K562 (cell line): ENCODE results near the gene TASP1. TPM values are rescaled to one million over a fixed set of nuclear protein-coding genes. Genes with fewer than 3 reads are reported as not detected.
A peak's percentile ranks its signal among the peaks of the same experiment; 100 is the strongest.

Experiments used
- BMI1 ChIP-seq: fragments of 150-350 bp; IDR thresholded peaks from 2 replicates; pipeline ENCODE4 v1.6.1; 2014; ENCODE audit warnings: low read length
- E2F3 ChIP-seq: fragments of 250-450 bp; sonication (Bioruptor Pico); IDR thresholded peaks from 2 replicates; pipeline ENCODE4 v1.4.0; 2020; ENCODE audit warnings: mild to moderate bottlenecking
- EP400 ChIP-seq: fragments of 450-650 bp; IDR thresholded peaks from 2 replicates; pipeline ENCODE4 v1.6.1; 2017; ENCODE audit warnings: antibody characterized with exemption, mild to moderate bottlenecking, moderate library complexity
- FOXP4 ChIP-seq: sonication (generic); formaldehyde crosslinking; IDR thresholded peaks from 2 replicates; pipeline ENCODE4 v1.8.0; 2022; ENCODE audit warnings: mild to moderate bottlenecking, missing genetic modification reagents, borderline replicate concordance
- MEF2A ChIP-seq: IDR thresholded peaks from 2 replicates; pipeline ENCODE4 v1.6.1; 2011; ENCODE audit warnings: low read depth, mild to moderate bottlenecking, low read length, moderate library complexity; ENCODE audit not compliant: control insufficient read depth
- PHF8 ChIP-seq: fragments of 200-600 bp; sonication (generic); IDR thresholded peaks from 2 replicates; pipeline ENCODE4 v1.6.1; 2012; ENCODE audit warnings: mixed run types, mild to moderate bottlenecking, inconsistent platforms, low read length, moderate library complexity, borderline replicate concordance
- RBBP5 ChIP-seq: fragments of 200-600 bp; sonication (generic); IDR thresholded peaks from 2 replicates; pipeline ENCODE4 v1.6.1; 2012; ENCODE audit warnings: borderline replicate concordance, mild to moderate bottlenecking, low read length, control low read depth, inconsistent platforms; ENCODE audit not compliant: insufficient read depth, poor library complexity, severe bottlenecking
- XRCC4 ChIP-seq: IDR thresholded peaks from one replicate; pipeline ENCODE4 v1.6.1; 2011; ENCODE audit not compliant: insufficient read depth, insufficient read length; ENCODE audit errors: extremely low read depth
- ZBED1 ChIP-seq: IDR thresholded peaks from 2 replicates; pipeline ENCODE4 v1.6.1; 2014
- ZC3H4 ChIP-seq: sonication (generic); formaldehyde crosslinking; IDR thresholded peaks from 2 replicates; pipeline ENCODE4 v1.9.0; 2021; ENCODE audit warnings: missing genetic modification reagents, borderline replicate concordance
- polyA plus RNA-seq, 8 experiments: library from polyadenylated mRNA; depleted of rRNA in 4 of 8; stranded (reverse) in 5 of 8; unstranded in 3 of 8; fragments of >200 nt; fragmentation: Nextera tagmentation in 2 of 8; fragmentation: Illumina TruSeq in 1 of 8; extraction: Ambion mirVana in 2 of 8; extraction: Trizol in 1 of 8; gene quantifications; 2 replicates each; pipeline versions ENCODE4 v1.2.1 to v1.2.3, GENCODE V29; 2011 to 2014; ENCODE audit warnings: inconsistent platforms in 1 of 8, missing spikeins in 1 of 8
- total RNA-seq, 7 experiments: library from RNA; depleted of rRNA in 6 of 7; stranded (reverse); fragments of >200 nt in 6 of 7; fragmentation: Illumina TruSeq in 2 of 7; extraction: Trizol in 2 of 7; gene quantifications; 2 replicates each; pipeline versions ENCODE4 v1.2.1 to v1.2.3, GENCODE V29; 2011 to 2021; ENCODE audit warnings: low replicate concordance in 1 of 7
- TF ChIP-seq, protein P1 (sequence below), 2 experiments: fragments of 450-650 bp; formaldehyde crosslinking in 1 of 2; IDR thresholded peaks; 2 replicates each; pipeline versions ENCODE4 v1.4.0 to v1.6.1; 2014 to 2020; ENCODE audit warnings: mild to moderate bottlenecking in 2 of 2, borderline replicate concordance in 1 of 2, low read depth in 1 of 2
- TF ChIP-seq, protein P2 (sequence below): fragments of 450-650 bp; formaldehyde crosslinking; conservative IDR thresholded peaks from 2 replicates; pipeline ENCODE4 v1.4.0; 2022; ENCODE audit warnings: mild to moderate bottlenecking, missing genetic modification characterization
- TF ChIP-seq, protein P3 (sequence below): fragments of 450-650 bp; IDR thresholded peaks from 2 replicates; pipeline ENCODE4 v1.6.1; 2017; ENCODE audit warnings: antibody characterized with exemption

TASP1 gene
- total and polyA plus RNA-seq, 9 of the 15 experiments (the other 6 are each of a cell fraction or from before 2014, with no cell fraction given): 3.7 to 10.6 (median 6.4) TPM

DNA sequence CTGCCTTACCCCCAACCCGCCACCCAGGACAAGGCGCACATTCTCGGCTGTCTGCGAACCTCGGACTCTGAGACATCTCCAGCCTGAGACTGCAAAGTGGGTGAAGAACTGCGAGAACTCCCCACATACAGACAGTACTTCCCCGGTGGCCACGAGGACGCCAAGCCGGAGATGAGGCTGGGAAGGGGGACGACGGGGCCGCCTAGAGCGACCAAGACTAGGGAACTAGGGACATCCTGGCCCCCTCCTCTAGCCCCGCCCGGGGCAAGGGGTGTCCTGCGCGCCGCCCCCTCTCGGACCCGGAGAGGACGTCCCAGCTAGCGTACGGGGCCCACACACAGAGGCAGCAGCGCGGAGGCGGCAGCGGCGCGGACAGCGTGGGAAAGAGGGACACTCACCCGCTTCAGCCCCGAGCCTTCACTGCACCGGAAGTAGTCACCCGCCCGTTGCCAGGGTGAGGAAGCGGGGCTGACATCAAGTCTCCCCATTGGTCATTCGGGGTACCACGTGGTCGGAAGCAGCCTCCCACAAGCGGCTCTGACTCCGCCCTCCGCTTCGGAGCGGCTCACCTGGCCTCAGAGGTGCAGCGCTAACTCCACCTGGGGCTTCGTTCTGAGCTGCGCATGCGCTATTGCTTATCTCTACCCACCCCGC lies at the start of gene TASP1 (continued):
- TF ChIP-seq, protein P1, sequence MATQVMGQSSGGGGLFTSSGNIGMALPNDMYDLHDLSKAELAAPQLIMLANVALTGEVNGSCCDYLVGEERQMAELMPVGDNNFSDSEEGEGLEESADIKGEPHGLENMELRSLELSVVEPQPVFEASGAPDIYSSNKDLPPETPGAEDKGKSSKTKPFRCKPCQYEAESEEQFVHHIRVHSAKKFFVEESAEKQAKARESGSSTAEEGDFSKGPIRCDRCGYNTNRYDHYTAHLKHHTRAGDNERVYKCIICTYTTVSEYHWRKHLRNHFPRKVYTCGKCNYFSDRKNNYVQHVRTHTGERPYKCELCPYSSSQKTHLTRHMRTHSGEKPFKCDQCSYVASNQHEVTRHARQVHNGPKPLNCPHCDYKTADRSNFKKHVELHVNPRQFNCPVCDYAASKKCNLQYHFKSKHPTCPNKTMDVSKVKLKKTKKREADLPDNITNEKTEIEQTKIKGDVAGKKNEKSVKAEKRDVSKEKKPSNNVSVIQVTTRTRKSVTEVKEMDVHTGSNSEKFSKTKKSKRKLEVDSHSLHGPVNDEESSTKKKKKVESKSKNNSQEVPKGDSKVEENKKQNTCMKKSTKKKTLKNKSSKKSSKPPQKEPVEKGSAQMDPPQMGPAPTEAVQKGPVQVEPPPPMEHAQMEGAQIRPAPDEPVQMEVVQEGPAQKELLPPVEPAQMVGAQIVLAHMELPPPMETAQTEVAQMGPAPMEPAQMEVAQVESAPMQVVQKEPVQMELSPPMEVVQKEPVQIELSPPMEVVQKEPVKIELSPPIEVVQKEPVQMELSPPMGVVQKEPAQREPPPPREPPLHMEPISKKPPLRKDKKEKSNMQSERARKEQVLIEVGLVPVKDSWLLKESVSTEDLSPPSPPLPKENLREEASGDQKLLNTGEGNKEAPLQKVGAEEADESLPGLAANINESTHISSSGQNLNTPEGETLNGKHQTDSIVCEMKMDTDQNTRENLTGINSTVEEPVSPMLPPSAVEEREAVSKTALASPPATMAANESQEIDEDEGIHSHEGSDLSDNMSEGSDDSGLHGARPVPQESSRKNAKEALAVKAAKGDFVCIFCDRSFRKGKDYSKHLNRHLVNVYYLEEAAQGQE (IDR thresholded peaks at IDR 0.05; ENCODE audit: borderline replicate concordance): peak; percentile 58
- TF ChIP-seq, protein P1 (CRISPR knock-in tag; IDR thresholded peaks at IDR 0.05; ENCODE audit: low read depth): no peak
- no peak for TF ChIP-seq MEF2A
- TF ChIP-seq ZC3H4 (CRISPR knock-in tag): no peak; the same call in 1 of the 2 replicates
- no peak for TF ChIP-seq FOXP4
- TF ChIP-seq RBBP5: peak; percentile 92
- TF ChIP-seq XRCC4: no peak
- TF ChIP-seq E2F3 (CRISPR knock-in tag): no peak
- peak; percentile 82; the same call in 1 of the 2 replicates for TF ChIP-seq PHF8
- TF ChIP-seq, protein P2, sequence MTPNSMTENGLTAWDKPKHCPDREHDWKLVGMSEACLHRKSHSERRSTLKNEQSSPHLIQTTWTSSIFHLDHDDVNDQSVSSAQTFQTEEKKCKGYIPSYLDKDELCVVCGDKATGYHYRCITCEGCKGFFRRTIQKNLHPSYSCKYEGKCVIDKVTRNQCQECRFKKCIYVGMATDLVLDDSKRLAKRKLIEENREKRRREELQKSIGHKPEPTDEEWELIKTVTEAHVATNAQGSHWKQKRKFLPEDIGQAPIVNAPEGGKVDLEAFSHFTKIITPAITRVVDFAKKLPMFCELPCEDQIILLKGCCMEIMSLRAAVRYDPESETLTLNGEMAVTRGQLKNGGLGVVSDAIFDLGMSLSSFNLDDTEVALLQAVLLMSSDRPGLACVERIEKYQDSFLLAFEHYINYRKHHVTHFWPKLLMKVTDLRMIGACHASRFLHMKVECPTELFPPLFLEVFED (CRISPR knock-in tag): no peak
- TF ChIP-seq BMI1: 0 out of 2 replicates have a peak, but pooled peaks have one; percentile 27
- TF ChIP-seq ZBED1: no peak
- TF ChIP-seq EP400: peak; percentile 64; the same call in 1 of the 2 replicates
- TF ChIP-seq, protein P3, sequence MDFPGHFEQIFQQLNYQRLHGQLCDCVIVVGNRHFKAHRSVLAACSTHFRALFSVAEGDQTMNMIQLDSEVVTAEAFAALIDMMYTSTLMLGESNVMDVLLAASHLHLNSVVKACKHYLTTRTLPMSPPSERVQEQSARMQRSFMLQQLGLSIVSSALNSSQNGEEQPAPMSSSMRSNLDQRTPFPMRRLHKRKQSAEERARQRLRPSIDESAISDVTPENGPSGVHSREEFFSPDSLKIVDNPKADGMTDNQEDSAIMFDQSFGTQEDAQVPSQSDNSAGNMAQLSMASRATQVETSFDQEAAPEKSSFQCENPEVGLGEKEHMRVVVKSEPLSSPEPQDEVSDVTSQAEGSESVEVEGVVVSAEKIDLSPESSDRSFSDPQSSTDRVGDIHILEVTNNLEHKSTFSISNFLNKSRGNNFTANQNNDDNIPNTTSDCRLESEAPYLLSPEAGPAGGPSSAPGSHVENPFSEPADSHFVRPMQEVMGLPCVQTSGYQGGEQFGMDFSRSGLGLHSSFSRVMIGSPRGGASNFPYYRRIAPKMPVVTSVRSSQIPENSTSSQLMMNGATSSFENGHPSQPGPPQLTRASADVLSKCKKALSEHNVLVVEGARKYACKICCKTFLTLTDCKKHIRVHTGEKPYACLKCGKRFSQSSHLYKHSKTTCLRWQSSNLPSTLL: no peak
